Fibroblast of skin of left quadriceps (primary cell): ENCODE results near the gene RAET1L.
"Not testable (repeated sequence)": the region's sequence is repeated elsewhere in the genome, so short reads cannot be mapped to it uniquely, and the experiment has no call there.

ENCODE experiments used
- DNase-seq, 2 experiments: peaks; one replicate each; pipeline ENCODE4 v3.0.0-alpha.2; 2013; ENCODE audit warnings: low read depth in 2 of 2

The RAET1L gene

GRCh38 chr6:150016324-150017185 lies 8.8 kb downstream of the RAET1L start:
- peak; percentile 24 to 29 for DNase-seq

GRCh38 chr6:150015281-150016001 lies 9.9 kb downstream of the RAET1L start:
- DNase-seq: not testable (repeated sequence)

GRCh38 chr6:150014623-150015280 lies 10.6 kb downstream of the RAET1L start:
- DNase-seq: not testable (repeated sequence)

- DNase-seq: not testable (repeated sequence)
Observed at GRCh38 chr6:150013785-150014622, 11.3 kb downstream of the RAET1L start.

GRCh38 chr6:150012846-150013784 lies 12.2 kb downstream of the RAET1L start:
- DNase-seq: not testable (repeated sequence)

GRCh38 chr6:150008588-150008987 lies 16.7 kb downstream of the RAET1L start:
- DNase-seq: no peak

- DNase-seq: no peak
Observed at GRCh38 chr6:150006961-150007464, 18.3 kb downstream of the RAET1L start.

GRCh38 chr6:150005761-150006651 lies 19.3 kb downstream of the RAET1L start:
- no peak for DNase-seq

- DNase-seq: peak; percentile 67 to 68
Observed at GRCh38 chr6:150004783-150005717, 20.3 kb downstream of the RAET1L start.

GRCh38 chr6:150004101-150004782 lies 21.1 kb downstream of the RAET1L start:
- no peak for DNase-seq

GRCh38 chr6:150003599-150003998 lies 21.7 kb downstream of the RAET1L start:
- not testable (repeated sequence) for DNase-seq

GRCh38 chr6:150002710-150003109 lies 22.6 kb downstream of the RAET1L start:
- DNase-seq: no peak

GRCh38 chr6:150001295-150002008 lies 23.9 kb downstream of the RAET1L start:
- no peak for DNase-seq

- no peak for DNase-seq
Observed at GRCh38 chr6:149999636-150000035, 25.7 kb downstream of the RAET1L start.

GRCh38 chr6:149995971-149996370 lies 29.4 kb downstream of the RAET1L start:
- DNase-seq: no peak

GRCh38 chr6:149995235-149995750 lies 30.0 kb downstream of the RAET1L start:
- DNase-seq: no peak
